Endothelial cell of umbilical vein (primary cell): Measurements from ENCODE around the gene SYT2. TPM values are rescaled to one million over a fixed set of nuclear protein-coding genes. Genes with fewer than 3 reads are reported as not detected.

ENCODE experiments used
- BruUV-seq: library from RNA; stranded (reverse); fragments of 400-500 nt; replicated peaks from 2 replicates; lab custom pipeline; 2021; lab: Mats Ljungman, UMichigan
- CTCF ChIA-PET: fragments of 300-600, 350-600 bp; sonication (Branson Sonifier 250); formaldehyde crosslinking; loops from one replicate; lab custom pipeline; 2021; ENCODE audit warnings: antibody characterized with exemption, inconsistent platforms; lab: Charles Lee
- POLR2A ChIA-PET: fragments of 300-600, 350-600 bp; sonication (Branson Sonifier 250); formaldehyde crosslinking; loops from one replicate; lab custom pipeline; 2021; ENCODE audit warnings: antibody characterized with exemption, inconsistent platforms; lab: Charles Lee
- DNase-seq: peaks from one replicate; pipeline ENCODE4 v3.0.0-alpha.2; 2011; ENCODE audit warnings: low read depth, low spot score
- FAIRE-seq: peaks from 2 replicates; lab custom pipeline; 2011; peaks lifted over from hg19 to GRCh38; lab: Jason Lieb, UNC
- H2AFZ ChIP-seq: 2 replicates; pipeline ENCODE4 v1.6.0; 2012; ENCODE audit warnings: low read depth, low read length, control low read depth, inconsistent platforms
- H3K27ac ChIP-seq: 2 replicates; pipeline ENCODE4 v1.5.1; 2011; ENCODE audit warnings: low read depth, mild to moderate bottlenecking, control low read depth, low read length, moderate library complexity; ENCODE audit not compliant: insufficient read depth
- H3K27me3 ChIP-seq, 2 experiments: 2 replicates each; pipeline versions ENCODE4 v1.6.0 to v1.6.1; 2011; ENCODE audit warnings: low read length in 2 of 2, mixed read lengths in 1 of 2; ENCODE audit not compliant: control insufficient read depth in 2 of 2, insufficient read depth in 2 of 2
- H3K36me3 ChIP-seq, 2 experiments: 2 replicates in 1 of 2; 3 replicates in 1 of 2; pipeline ENCODE4 v1.5.1; 2011; ENCODE audit warnings: low read length in 2 of 2, mild to moderate bottlenecking in 1 of 2, moderate library complexity in 1 of 2; ENCODE audit not compliant: control insufficient read depth in 2 of 2, insufficient read depth in 2 of 2; ENCODE audit errors: extremely low read depth in 1 of 2
- H3K4me1 ChIP-seq: 3 replicates; pipeline ENCODE4 v1.5.1; 2011; ENCODE audit warnings: mild to moderate bottlenecking, low read length; ENCODE audit not compliant: control insufficient read depth, insufficient read depth; ENCODE audit errors: extremely low read depth
- H3K4me2 ChIP-seq: 2 replicates; pipeline ENCODE4 v1.6.1; 2011; ENCODE audit warnings: low read length, control low read depth, mixed read lengths; ENCODE audit not compliant: insufficient read depth
- H3K4me3 ChIP-seq, 3 experiments: fragments of 200-600 bp in 1 of 3; sonication (generic), shearing (Covaris generic) in 1 of 3; replicated peaks in 1 of 3; 2 replicates each; pipeline ENCODE4 v1.5.1; 2011 to 2016; ENCODE audit warnings: control low read depth in 3 of 3, low read length in 3 of 3, mild to moderate bottlenecking in 2 of 3, inconsistent platforms in 1 of 3, low read depth in 1 of 3, moderate library complexity in 1 of 3; ENCODE audit not compliant: insufficient read depth in 1 of 3
- H3K79me2 ChIP-seq: 2 replicates; pipeline ENCODE4 v1.6.0; 2012; ENCODE audit warnings: low read length, inconsistent platforms; ENCODE audit not compliant: control insufficient read depth, insufficient read depth
- H3K9ac ChIP-seq: replicated peaks from 2 replicates; pipeline ENCODE3; 2011; ENCODE audit warnings: low read length, control low read depth; ENCODE audit not compliant: insufficient read depth; ENCODE audit errors: extremely low read depth
- H3K9me1 ChIP-seq: replicated peaks from 3 replicates; pipeline ENCODE4 v1.6.0; 2011; ENCODE audit warnings: mild to moderate bottlenecking, low read length; ENCODE audit not compliant: control insufficient read depth, insufficient read depth; ENCODE audit errors: extremely low read depth
- H3K9me3 ChIP-seq: replicated peaks from 2 replicates; pipeline ENCODE4 v1.5.1; 2012; ENCODE audit warnings: low read length, inconsistent platforms; ENCODE audit not compliant: control insufficient read depth, insufficient read depth
- H4K20me1 ChIP-seq: replicated peaks from 2 replicates; pipeline ENCODE3; 2011; ENCODE audit warnings: mild to moderate bottlenecking, low read length; ENCODE audit not compliant: control insufficient read depth, insufficient read depth; ENCODE audit errors: extremely low read depth
- EZH2 ChIP-seq: IDR thresholded peaks from 2 replicates; pipeline ENCODE4 v1.6.1; 2012; ENCODE audit warnings: borderline replicate concordance, low read depth, mild to moderate bottlenecking, moderate library complexity, low read length, inconsistent platforms; ENCODE audit not compliant: severe bottlenecking
- FOS ChIP-seq: IDR thresholded peaks from 2 replicates; pipeline ENCODE4 v1.6.1; 2011; ENCODE audit warnings: mild to moderate bottlenecking, low read length, moderate library complexity, borderline replicate concordance; ENCODE audit not compliant: insufficient read depth
- GATA2 ChIP-seq: IDR thresholded peaks from 2 replicates; pipeline ENCODE4 v1.7.0; 2011; ENCODE audit warnings: low read depth, mild to moderate bottlenecking, moderate library complexity, mixed read lengths, low read length; ENCODE audit not compliant: insufficient read length, insufficient read depth
- JUN ChIP-seq: IDR thresholded peaks from 2 replicates; pipeline ENCODE4 v1.6.1; 2011; ENCODE audit warnings: borderline replicate concordance, low read depth; ENCODE audit not compliant: insufficient read length, insufficient read depth
- MAX ChIP-seq: IDR thresholded peaks from 2 replicates; pipeline ENCODE4 v1.6.1; 2011; ENCODE audit not compliant: insufficient read depth, insufficient read length
- MYC ChIP-seq: IDR thresholded peaks from one replicate; pipeline ENCODE4 v1.6.1; 2011; ENCODE audit warnings: mild to moderate bottlenecking, low read depth, low read length
- POLR2A ChIP-seq: IDR thresholded peaks from 2 replicates; pipeline ENCODE4 v1.6.1; 2012; ENCODE audit warnings: low read depth, mild to moderate bottlenecking, control low read depth, low read length
- POLR2AphosphoS5 ChIP-seq: IDR thresholded peaks from 2 replicates; pipeline ENCODE4 v1.6.1; 2012; ENCODE audit warnings: low read depth, mild to moderate bottlenecking, control low read depth, low read length, moderate library complexity; ENCODE audit not compliant: insufficient read depth
- dilution Hi-C: fragments of 300-500 bp; cut with MboI; formaldehyde crosslinking; loops from one replicate; pipeline ENCODE4 v1.15.0; 2019; ENCODE audit warnings: low sequenced_read_pairs; ENCODE audit not compliant: extremely low pct_ligation_motif_present
- intact Hi-C: fragments of 100-400 bp; cut with micrococcal nuclease; formaldehyde crosslinking; loops from one replicate; pipeline ENCODE4 v1.10.0; 2022
- polyA plus RNA-seq, 4 experiments: library from polyadenylated mRNA; depleted of rRNA in 3 of 4; stranded (reverse) in 3 of 4; unstranded in 1 of 4; fragments of >200 nt; gene quantifications; 2 replicates each; pipeline versions ENCODE4 v1.2.1 to v1.2.3, GENCODE V29; 2011 to 2012; ENCODE audit warnings: missing spikeins in 1 of 4
- total RNA-seq: library from RNA; stranded (reverse); gene quantifications from 2 replicates; pipeline ENCODE4 v1.2.3, GENCODE V29; 2021
- TF ChIP-seq, protein P1 (sequence below), 2 donors: IDR thresholded peaks; 1 replicate in 1 of 2; 2 replicates in 1 of 2; pipeline ENCODE4 v1.5.1; 2011; ENCODE audit warnings: low read length in 2 of 2, mild to moderate bottlenecking in 2 of 2, moderate library complexity in 2 of 2, control low read depth in 1 of 2, inconsistent platforms in 1 of 2, low read depth in 1 of 2; ENCODE audit not compliant: insufficient read depth in 1 of 2; ENCODE audit errors: extremely low read depth in 1 of 2

Gene SYT2
- total and polyA plus RNA-seq, 2 donors (not counting 3 experiments of a cell fraction or from before 2014, with no cell fraction given) = not detected

DNA sequence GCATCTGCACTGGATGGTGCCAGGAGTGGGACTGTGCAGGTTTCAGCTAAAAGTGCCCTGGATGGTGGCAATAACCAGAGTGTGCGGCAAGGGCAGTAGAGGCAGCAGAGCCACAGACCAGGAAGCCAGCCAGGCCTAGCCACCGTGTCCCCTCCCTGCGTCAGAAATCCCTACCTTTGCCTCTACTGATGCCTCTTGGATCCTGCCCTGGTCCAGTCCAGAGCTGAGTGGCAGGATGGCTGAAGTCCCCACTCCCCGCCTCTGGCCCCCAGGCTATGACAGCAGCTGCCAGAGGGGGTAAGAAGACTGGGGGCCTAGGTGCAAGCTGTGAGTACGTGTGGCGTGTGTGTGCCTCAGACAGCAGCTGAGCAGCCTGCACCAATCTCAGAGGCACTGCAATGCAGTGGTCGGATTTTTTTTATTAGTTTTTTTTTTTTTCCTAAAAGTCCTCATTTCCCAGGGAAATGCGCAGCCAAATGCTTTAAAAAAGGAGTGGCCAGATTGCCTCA, 51.9 kb downstream of the SYT2 start:
- dilution Hi-C loops = no loop called here
- FAIRE-seq (no peak), DNase-seq (no peak)
- no peak overlapping the region for H3K27ac ChIP-seq
- no peak overlapping the region for H3K4me3 ChIP-seq
- ChIA-PET CTCF (interaction anchor here (1.0 to 4.5 kb wide), 7 partner anchors 10 to 61 kb away, joined by 3 to 31 read pairs (median 4); no protein-coding TSS in a partner anchor), POLR2A (interaction anchor here (0.7 kb wide), 1 partner anchor 1376 kb away, joined by 3 read pairs; no protein-coding TSS in a partner anchor)
- BruUV-seq = no TSS peak
- TF ChIP-seq MAX = no peak
- TF ChIP-seq GATA2 = no peak
- no peak for TF ChIP-seq EZH2
- TF ChIP-seq MYC = no peak
- no peak for TF ChIP-seq JUN
- no peak for TF ChIP-seq POLR2A
- TF ChIP-seq POLR2AphosphoS5 = no peak
- TF ChIP-seq, protein P1, sequence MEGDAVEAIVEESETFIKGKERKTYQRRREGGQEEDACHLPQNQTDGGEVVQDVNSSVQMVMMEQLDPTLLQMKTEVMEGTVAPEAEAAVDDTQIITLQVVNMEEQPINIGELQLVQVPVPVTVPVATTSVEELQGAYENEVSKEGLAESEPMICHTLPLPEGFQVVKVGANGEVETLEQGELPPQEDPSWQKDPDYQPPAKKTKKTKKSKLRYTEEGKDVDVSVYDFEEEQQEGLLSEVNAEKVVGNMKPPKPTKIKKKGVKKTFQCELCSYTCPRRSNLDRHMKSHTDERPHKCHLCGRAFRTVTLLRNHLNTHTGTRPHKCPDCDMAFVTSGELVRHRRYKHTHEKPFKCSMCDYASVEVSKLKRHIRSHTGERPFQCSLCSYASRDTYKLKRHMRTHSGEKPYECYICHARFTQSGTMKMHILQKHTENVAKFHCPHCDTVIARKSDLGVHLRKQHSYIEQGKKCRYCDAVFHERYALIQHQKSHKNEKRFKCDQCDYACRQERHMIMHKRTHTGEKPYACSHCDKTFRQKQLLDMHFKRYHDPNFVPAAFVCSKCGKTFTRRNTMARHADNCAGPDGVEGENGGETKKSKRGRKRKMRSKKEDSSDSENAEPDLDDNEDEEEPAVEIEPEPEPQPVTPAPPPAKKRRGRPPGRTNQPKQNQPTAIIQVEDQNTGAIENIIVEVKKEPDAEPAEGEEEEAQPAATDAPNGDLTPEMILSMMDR (IDR thresholded peaks at IDR 0.05; ENCODE audit: extremely low read depth in 1 of 2, insufficient read depth in 1 of 2, low read depth in 1 of 2, low read length in 2 of 2) = no peak
- no peak for TF ChIP-seq FOS
- intact Hi-C loops = loop anchor here (5.0 kb wide), 1 partner anchor 34 kb away; no protein-coding TSS in a partner anchor
- H3K9ac ChIP-seq = no peak overlapping the region
- H3K27me3 ChIP-seq = peaks cover 10 to 15% of the 10 kb centered on the region in 2 experiments
- no peaks in the 10 kb centered on the region for H4K20me1 ChIP-seq
- H3K4me1 ChIP-seq = no peaks in the 10 kb centered on the region
- H3K9me1 ChIP-seq = no peaks in the 10 kb centered on the region
- no peaks in the 10 kb centered on the region for H3K79me2 ChIP-seq
- no peaks in the 10 kb centered on the region for H3K9me3 ChIP-seq
- H3K36me3 ChIP-seq = no peaks in the 10 kb centered on the region
- H3K4me2 ChIP-seq = no peak overlapping the region
- no peak overlapping the region for H2AFZ ChIP-seq
